Astrocyte of the cerebellum (primary cell): ENCODE data around the gene DIP2A.

Source experiments
- DNase-seq: peaks from one replicate; pipeline ENCODE4 v3.0.0-alpha.2; 2011; ENCODE audit warnings: low read depth
- H3K4me3 ChIP-seq: 2 replicates; pipeline ENCODE4 v1.5.1; 2011; ENCODE audit warnings: mild to moderate bottlenecking, low read depth, low read length, moderate library complexity
- in situ Hi-C: cut with HindIII; loops from 2 replicates; pipeline ENCODE4 v1.10.0; 2017; ENCODE audit warnings: low sequenced_read_pairs
- TF ChIP-seq, protein P1 (sequence below): IDR thresholded peaks from 2 replicates; pipeline ENCODE4 v1.5.1; 2012; ENCODE audit warnings: low read length, low read depth, moderate library complexity, mild to moderate bottlenecking; ENCODE audit errors: missing control alignments

Gene DIP2A

DNA sequence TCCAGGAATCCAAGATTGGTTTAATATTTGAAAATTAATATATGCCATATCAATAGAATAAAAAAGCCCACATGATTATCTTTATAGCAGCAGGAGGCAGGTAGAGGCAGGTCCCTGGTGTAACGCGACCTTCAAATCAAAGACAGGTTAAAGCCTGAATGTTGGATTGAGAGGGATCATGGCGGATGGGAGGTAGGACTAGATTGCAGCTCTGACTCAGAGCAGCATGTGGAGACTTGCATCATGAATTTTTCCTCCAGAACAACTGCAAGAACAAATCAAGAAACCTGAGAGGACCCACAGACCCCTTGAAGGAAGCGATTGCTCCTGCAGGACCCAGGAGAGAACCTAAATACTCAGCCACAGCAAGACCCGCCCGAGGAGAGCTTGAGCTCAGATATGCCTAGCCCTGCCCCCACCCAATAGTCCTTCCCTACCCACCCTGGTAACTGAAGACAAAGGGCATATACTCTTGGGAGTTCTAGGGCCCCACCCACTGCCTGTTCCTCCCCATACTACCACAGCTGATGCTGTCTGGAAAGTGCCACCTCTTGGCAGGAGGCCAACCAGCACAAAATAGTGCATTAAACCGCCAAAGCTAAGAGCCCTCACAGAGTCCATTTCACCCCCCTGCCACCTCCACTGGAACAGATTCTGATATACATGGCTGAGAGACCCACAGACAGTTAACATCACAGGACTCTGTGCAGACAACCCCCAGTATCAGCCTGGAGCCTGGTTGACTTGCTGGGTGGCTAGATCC is 126.7 kb downstream of the DIP2A start:
- in situ Hi-C loops: no loop called here
- no peak overlapping the region for H3K4me3 ChIP-seq
- TF ChIP-seq, protein P1, sequence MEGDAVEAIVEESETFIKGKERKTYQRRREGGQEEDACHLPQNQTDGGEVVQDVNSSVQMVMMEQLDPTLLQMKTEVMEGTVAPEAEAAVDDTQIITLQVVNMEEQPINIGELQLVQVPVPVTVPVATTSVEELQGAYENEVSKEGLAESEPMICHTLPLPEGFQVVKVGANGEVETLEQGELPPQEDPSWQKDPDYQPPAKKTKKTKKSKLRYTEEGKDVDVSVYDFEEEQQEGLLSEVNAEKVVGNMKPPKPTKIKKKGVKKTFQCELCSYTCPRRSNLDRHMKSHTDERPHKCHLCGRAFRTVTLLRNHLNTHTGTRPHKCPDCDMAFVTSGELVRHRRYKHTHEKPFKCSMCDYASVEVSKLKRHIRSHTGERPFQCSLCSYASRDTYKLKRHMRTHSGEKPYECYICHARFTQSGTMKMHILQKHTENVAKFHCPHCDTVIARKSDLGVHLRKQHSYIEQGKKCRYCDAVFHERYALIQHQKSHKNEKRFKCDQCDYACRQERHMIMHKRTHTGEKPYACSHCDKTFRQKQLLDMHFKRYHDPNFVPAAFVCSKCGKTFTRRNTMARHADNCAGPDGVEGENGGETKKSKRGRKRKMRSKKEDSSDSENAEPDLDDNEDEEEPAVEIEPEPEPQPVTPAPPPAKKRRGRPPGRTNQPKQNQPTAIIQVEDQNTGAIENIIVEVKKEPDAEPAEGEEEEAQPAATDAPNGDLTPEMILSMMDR: no peak
- no peak for DNase-seq

DNA sequence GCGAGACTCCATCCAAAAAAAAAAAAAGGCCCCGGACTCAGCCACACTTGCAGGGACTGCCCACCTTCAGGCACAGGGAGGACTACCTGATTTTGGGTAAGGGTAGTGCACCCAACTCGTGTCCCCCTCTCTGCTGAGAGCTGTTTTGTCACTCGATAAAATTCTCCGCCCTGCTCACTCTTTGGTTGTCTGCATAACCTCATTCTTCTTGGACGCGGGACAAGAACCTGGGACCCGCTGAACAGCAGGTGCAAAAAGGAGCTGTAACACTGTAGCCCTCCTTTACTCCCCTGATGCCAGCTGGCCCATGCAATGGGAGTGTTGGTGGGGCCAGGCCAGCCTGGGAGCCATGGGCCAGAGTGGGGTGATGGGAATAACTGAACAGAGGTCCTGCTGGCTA is 135.6 kb downstream of the DIP2A start:
- TF ChIP-seq, protein P1: no peak
- H3K4me3 ChIP-seq: no peak overlapping the region
- in situ Hi-C loops: no loop called here
- no peak for DNase-seq

DNA sequence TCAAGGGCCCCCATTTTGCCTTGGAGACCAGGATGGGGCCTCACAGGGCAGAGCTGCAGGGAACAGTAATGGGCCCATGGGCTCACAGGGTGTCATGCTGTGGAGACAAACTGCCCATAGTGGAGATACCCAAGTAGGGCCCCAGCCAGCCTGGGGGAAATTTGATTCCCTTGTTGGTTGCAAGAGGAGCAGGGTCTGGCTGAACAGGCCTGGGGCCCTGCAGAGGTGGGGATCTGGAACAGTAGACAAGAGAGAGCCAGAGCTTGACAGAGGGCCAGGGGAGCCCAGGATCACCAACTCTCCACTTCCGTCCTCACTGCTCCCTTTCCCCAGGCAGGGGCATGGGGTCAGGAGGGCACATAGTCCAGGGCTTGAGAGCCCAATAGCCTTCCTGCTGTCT is 137.5 kb downstream of the DIP2A start:
- DNase-seq: no peak
- TF ChIP-seq, protein P1: no peak
- no peak overlapping the region for H3K4me3 ChIP-seq
- in situ Hi-C loops: no loop called here

DNA sequence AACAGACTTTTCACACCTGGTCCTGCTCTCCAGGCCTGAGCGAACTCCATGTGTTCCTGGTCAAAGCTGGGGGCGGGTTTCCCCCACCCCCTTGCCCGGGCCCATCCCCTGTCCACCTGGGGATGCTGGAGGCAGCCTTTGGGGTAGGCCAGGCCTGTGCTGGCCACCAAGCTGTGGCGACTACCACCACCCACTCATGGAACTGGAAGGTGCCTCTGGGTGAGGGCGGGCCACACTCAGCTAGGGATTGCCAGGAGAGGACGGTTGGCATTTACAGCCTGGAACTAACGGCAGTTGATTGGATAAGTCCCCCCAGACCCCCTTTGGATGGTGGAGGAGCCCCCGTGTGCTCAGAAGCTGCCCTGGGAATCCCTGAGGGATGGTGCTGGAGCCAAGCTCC is 138.3 kb downstream of the DIP2A start:
- DNase-seq: no peak
- no peak overlapping the region for H3K4me3 ChIP-seq
- TF ChIP-seq, protein P1: no peak
- in situ Hi-C loops: no loop called here

DNA sequence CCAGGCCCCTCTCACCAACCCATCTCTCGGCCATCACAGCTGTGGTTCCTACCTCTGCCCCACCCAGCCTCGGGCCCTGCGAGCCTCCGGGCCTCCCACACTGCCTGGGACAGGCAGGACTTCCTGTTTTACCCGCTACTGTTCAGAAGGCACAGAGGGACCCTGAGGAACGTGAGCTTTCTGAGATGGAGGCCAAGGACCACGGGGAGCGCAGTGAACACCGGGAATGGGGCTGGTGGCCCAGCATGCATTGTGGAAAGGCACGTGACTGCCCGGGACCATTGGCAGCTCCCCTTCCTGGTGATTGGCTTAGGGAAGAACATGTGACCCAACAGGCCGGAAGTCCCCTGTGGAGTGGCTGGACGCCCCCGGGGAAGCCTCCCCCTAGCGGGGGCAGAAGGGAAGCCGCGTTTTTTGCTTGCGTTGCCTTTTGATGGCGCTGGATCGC is 139.2 kb downstream of the DIP2A start:
- no peak for DNase-seq
- TF ChIP-seq, protein P1: no peak
- no peak overlapping the region for H3K4me3 ChIP-seq
- in situ Hi-C loops: no loop called here

DNA sequence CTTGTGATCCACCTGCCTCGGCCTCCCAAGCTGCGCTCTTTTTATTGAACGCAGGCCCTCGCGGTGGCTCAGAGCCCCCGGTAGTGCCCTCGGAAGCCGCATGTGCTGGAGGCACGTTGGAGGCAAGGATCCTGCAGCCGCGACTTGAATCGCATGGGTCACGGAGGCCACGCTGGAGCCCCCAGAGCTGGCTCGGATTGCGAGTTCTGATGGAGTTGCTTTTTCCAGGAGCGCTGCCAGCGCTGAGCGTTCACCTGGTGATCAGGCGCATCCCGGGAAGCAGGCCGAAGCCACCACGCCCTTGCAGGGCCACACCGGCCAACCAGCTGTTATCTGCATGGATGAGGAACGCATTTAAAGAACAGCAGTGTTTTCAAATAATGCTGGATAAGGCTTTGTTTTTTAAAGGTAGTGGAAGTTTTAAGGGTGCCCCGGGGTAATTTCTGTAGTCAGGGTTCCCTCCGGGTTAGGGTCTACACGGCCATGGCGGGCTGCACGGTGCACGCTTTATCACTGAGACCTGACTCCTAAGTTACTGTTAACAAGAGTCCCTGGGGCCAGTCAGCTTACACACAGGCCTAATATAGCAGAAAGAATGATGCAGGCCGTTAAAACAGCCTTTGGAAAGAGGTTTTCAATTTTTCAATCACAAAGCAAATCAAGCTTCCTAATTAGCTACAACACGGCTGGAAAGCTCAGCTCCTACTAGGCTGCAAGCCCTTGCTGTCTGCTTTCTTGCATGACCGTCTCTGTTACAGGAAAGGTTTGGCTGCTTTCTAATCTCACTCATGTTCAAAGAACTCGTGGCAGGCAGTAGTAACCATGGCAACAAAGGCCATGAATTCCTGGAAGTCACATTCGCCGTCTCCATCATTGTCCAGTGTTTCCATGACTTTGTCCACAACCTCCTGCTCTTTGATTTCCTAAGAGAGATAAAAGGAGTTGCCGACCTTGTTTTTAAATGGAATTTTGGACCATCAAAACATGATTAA is 140.2 kb downstream of the DIP2A start:
- no peak overlapping the region for H3K4me3 ChIP-seq
- DNase-seq: peak; percentile 74
- TF ChIP-seq, protein P1: no peak
- in situ Hi-C loops: no loop called here
